ENCODE results near the gene PRMT7. TPM values are rescaled to one million over a fixed set of nuclear protein-coding genes. Genes with fewer than 3 reads are reported as not detected.

Gene PRMT7
- total RNA-seq, 1 experiment from 2014 or later, result 33.1 TPM

DNA sequence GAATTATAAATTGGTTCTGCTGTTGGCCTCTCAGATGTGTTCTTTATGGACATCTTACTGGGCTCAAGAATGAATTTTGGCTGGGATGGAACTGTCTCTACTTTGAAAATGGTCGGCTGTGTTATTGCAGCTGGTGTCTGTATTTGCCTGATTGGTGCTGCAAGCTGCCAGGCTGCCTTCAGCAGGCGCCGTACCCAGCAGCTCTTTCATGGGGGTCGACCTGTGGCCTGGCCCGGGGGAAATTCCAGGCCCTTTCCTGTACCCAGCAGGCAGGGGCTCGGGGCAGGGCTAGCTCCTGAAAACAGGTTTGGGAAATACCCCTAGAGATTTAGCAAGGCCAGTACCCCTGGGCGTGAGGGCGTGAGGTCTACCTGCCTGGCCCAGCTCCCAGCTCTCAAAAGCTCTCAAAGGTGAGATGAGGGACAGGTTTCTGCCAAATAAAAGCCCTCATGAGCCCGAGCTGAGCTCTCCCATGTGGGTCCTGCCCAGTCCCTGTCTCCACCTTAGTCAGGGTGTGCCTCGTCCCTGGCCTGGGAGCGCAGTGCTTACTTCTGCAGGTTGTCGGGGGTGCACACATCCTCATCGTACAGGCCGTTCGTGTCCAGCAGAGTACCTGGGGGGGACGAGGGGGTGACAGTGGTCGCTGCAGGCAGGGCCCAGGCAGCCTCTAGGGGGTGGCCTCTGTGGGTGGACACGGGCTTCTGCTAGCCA is 52.3 kb downstream of the PRMT7 start:
- Histone ChIP-seq H3K36me3 (ENCODE audit: control insufficient read depth, insufficient read depth, low read length) (no peaks in the 10 kb centered on the region), H3K4me1 (ENCODE audit: control insufficient read depth, insufficient read depth, low read length) (no peaks in the 10 kb centered on the region), H3K27ac (ENCODE audit: low read length) (no peak overlapping the region), H3K9me3 (ENCODE audit: control insufficient read depth, insufficient read depth, low read depth, low read length) (no peaks in the 10 kb centered on the region), H3K27me3 (ENCODE audit: control insufficient read depth, insufficient read depth, low read length) (no peaks in the 10 kb centered on the region), H3K4me3 (ENCODE audit: low read depth in 2 of 2, low read length in 2 of 2) (no peak overlapping the region)
- POLR2A ChIA-PET, result no interaction called here
- in situ Hi-C loops (cut with HindIII; ENCODE audit: low pct_unique_long_range_greater_than_20kb, low sequenced_read_pairs) (no loop called here), intact Hi-C loops (cut with micrococcal nuclease; ENCODE audit: unreplicated experiment) (no loop called here)
- ATAC-seq (no peak), DNase-seq (ENCODE audit: low read depth, low spot score) (no peak)
- CTCF ChIA-PET, result no interaction called here
- no peak for TF ChIP-seq CTCF (IDR thresholded peaks at IDR 0.05)
- no peak for TF ChIP-seq SIN3A (IDR thresholded peaks at IDR 0.05; ENCODE audit: borderline replicate concordance, insufficient read depth, low read depth, low read length)
- TF ChIP-seq REST (IDR thresholded peaks at IDR 0.05; ENCODE audit: insufficient read depth in 1 of 2, low read depth in 2 of 2, low read length in 1 of 2), result no peak
- no peak for TF ChIP-seq POLR2AphosphoS5 (IDR thresholded peaks at IDR 0.05; ENCODE audit: low read depth, low read length)
- TF ChIP-seq TCF7L2 (IDR thresholded peaks at IDR 0.05; ENCODE audit: low read depth, low read length), result no peak
- no TSS peak for BruUV-seq (replicated peaks)

DNA sequence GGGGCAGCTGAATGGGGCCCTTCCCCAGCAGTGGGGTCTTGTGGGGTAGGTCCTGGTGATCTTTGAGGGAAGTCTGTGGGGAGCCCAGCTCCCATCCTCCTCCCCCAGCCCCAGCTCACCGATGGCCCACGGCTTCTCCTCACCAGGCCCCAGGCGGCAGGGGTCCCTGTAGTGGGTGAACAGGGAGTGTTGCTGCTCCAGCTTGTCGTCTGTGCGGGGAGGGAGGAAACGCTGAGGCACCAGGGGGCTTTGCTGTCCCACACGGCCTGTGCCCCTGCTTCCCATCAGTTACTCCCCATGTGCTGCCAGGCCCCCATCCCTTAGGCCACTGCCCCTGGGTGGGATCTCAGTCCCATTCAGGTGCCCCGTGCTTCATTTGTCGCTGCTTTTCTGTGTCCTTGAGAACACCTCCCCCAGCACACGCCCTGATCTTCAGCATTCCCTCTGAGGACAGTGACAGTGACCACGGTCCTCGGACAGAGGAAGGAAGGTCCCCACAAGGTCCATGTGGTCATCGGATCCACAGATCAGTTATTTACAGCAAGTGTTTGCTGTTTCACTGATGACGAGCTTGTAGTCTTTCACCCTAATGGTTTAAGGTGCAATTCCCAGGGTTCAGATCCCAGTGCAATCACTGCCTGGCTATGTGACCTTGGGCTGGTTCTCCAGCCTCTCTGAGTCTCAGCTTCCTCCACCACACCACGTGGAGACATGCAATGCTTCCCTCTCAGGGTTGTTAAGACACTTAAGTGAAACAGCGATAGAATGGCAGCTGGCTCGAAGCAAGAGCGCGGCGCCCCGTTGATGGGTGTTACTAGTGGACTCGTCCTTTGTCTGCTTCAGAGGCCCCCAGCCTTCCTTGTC is 53.1 kb downstream of the PRMT7 start:
- in situ Hi-C loops (cut with HindIII; ENCODE audit: low pct_unique_long_range_greater_than_20kb, low sequenced_read_pairs), result no loop called here
- intact Hi-C loops (cut with micrococcal nuclease; ENCODE audit: unreplicated experiment), result no loop called here
- CTCF ChIA-PET, result no interaction called here
- Histone ChIP-seq H3K4me1 (ENCODE audit: control insufficient read depth, insufficient read depth, low read length) (no peaks in the 10 kb centered on the region), H3K4me3 (ENCODE audit: low read depth in 2 of 2, low read length in 2 of 2) (no peak overlapping the region), H3K27me3 (ENCODE audit: control insufficient read depth, insufficient read depth, low read length) (no peaks in the 10 kb centered on the region), H3K27ac (ENCODE audit: low read length) (no peak overlapping the region), H3K36me3 (ENCODE audit: control insufficient read depth, insufficient read depth, low read length) (no peaks in the 10 kb centered on the region), H3K9me3 (ENCODE audit: control insufficient read depth, insufficient read depth, low read depth, low read length) (no peaks in the 10 kb centered on the region)
- no peak for TF ChIP-seq CTCF (IDR thresholded peaks at IDR 0.05)
- no peak for TF ChIP-seq SIN3A (IDR thresholded peaks at IDR 0.05; ENCODE audit: borderline replicate concordance, insufficient read depth, low read depth, low read length)
- TF ChIP-seq POLR2AphosphoS5 (IDR thresholded peaks at IDR 0.05; ENCODE audit: low read depth, low read length), result no peak
- DNase-seq (ENCODE audit: low read depth, low spot score), result no peak
- BruUV-seq (replicated peaks), result no TSS peak
- ATAC-seq, result no peak
- POLR2A ChIA-PET, result no interaction called here

Data from Panc1 (cell line).